ENCODE results near the gene CD70. TPM values are rescaled to one million over a fixed set of nuclear protein-coding genes. Genes with fewer than 3 reads are reported as not detected.
"Not testable (repeated sequence)": the region's sequence is repeated elsewhere in the genome, so short reads cannot be mapped to it uniquely, and the experiment has no call there.

Gene CD70
- total and polyA plus RNA-seq, 7 donors = 0.36 to 1.8 TPM; not detected in 5

GRCh38 chr19:6571167-6571566, 19.8 kb downstream of the CD70 start:
- DNase-seq = no peak
- intact Hi-C loops (cut with DNase I) = no loop called here

GRCh38 chr19:6570764-6571163, 20.2 kb downstream of the CD70 start:
- 48 to 64% methylated on average over 3 of the region's 3 CpGs for WGBS, 2 donors
- DNase-seq = no peak
- H3K4me1 ChIP-seq = no peaks in the 10 kb centered on the region
- no peaks in the 10 kb centered on the region for H3K36me3 ChIP-seq
- H3K27ac ChIP-seq = no peak overlapping the region
- H3K9me3 ChIP-seq = peaks cover 0 to 10% (median 2%) of the 10 kb centered on the region in 4 donors
- H3K27me3 ChIP-seq = peaks cover 0 to 16% (median 0%) of the 10 kb centered on the region in 3 donors
- no peak overlapping the region for H3K4me3 ChIP-seq
- no peak for TF ChIP-seq POLR2AphosphoS5 (IDR thresholded peaks at IDR 0.05)
- no peak for TF ChIP-seq CTCF (IDR thresholded peaks at IDR 0.05)
- TF ChIP-seq EP300 (IDR thresholded peaks at IDR 0.05) = no peak
- no peak for TF ChIP-seq POLR2A (IDR thresholded peaks at IDR 0.05)
- intact Hi-C loops (cut with DNase I) = no loop called here

More at GRCh38 chr19:6571167-6571566, 19.8 kb downstream of the CD70 start:
- H3K27ac ChIP-seq = no peak overlapping the region
- TF ChIP-seq CTCF (IDR thresholded peaks at IDR 0.05) = no peak
- no peak for TF ChIP-seq EP300 (IDR thresholded peaks at IDR 0.05)
- no peak for TF ChIP-seq POLR2A (IDR thresholded peaks at IDR 0.05)
- no peak for TF ChIP-seq POLR2AphosphoS5 (IDR thresholded peaks at IDR 0.05)
- no peak overlapping the region for H3K4me3 ChIP-seq
- peaks cover 0 to 16% (median 0%) of the 10 kb centered on the region in 3 donors for H3K27me3 ChIP-seq
- H3K36me3 ChIP-seq = no peaks in the 10 kb centered on the region
- peaks cover 0 to 10% (median 2%) of the 10 kb centered on the region in 4 donors for H3K9me3 ChIP-seq
- H3K4me1 ChIP-seq = no peaks in the 10 kb centered on the region

GRCh38 chr19:6568816-6569215, 22.1 kb downstream of the CD70 start:
- H3K36me3 ChIP-seq = no peaks in the 10 kb centered on the region
- DNase-seq = no peak
- H3K4me1 ChIP-seq = no peaks in the 10 kb centered on the region
- peaks cover 0 to 16% (median 0%) of the 10 kb centered on the region in 3 donors for H3K27me3 ChIP-seq
- peaks cover 0 to 12% (median 5%) of the 10 kb centered on the region in 4 donors for H3K9me3 ChIP-seq
- no peak overlapping the region for H3K27ac ChIP-seq
- TF ChIP-seq EP300 (IDR thresholded peaks at IDR 0.05) = no peak
- no peak for TF ChIP-seq POLR2A (IDR thresholded peaks at IDR 0.05)
- no peak for TF ChIP-seq CTCF (IDR thresholded peaks at IDR 0.05)
- TF ChIP-seq POLR2AphosphoS5 (IDR thresholded peaks at IDR 0.05) = no peak
- intact Hi-C loops (cut with DNase I) = no loop called here
- WGBS, 2 donors = 52 to 61% methylated on average over 3 of the region's 3 CpGs
- H3K4me3 ChIP-seq = no peak overlapping the region

GRCh38 chr19:6568010-6568526, 22.9 kb downstream of the CD70 start:
- intact Hi-C loops (cut with DNase I) = no loop called here
- H3K4me3 ChIP-seq = no peak overlapping the region
- H3K9me3 ChIP-seq = peaks cover 0 to 12% (median 5%) of the 10 kb centered on the region in 4 donors
- TF ChIP-seq CTCF (IDR thresholded peaks at IDR 0.05) (no peak), EP300 (IDR thresholded peaks at IDR 0.05) (no peak), POLR2AphosphoS5 (IDR thresholded peaks at IDR 0.05) (no peak), POLR2A (IDR thresholded peaks at IDR 0.05) (no peak)
- H3K4me1 ChIP-seq = no peaks in the 10 kb centered on the region
- no peak for DNase-seq
- 58 to 66% methylated on average over 8 of the region's 8 CpGs for WGBS, 2 donors
- H3K36me3 ChIP-seq = no peaks in the 10 kb centered on the region
- H3K27ac ChIP-seq = no peak overlapping the region
- H3K27me3 ChIP-seq = peaks cover 0 to 16% (median 0%) of the 10 kb centered on the region in 3 donors

GRCh38 chr19:6566727-6567126, 24.2 kb downstream of the CD70 start:
- H3K4me3 ChIP-seq; H3K27ac ChIP-seq; H3K27me3 ChIP-seq; intact Hi-C loops (cut with DNase I); H3K36me3 ChIP-seq; H3K4me1 ChIP-seq; DNase-seq: not testable (repeated sequence)
- WGBS, 2 donors = 66 to 72% methylated on average over 3 of the region's 3 CpGs
- H3K9me3 ChIP-seq = peaks cover 0 to 12% (median 3%) of the 10 kb centered on the region in 4 donors
